GM18508 (cell line): ENCODE results near the gene SDF4.

Source experiments
- ATAC-seq: cut with Tn5 transposase; IDR thresholded peaks from one replicate; pipeline ENCODE4 v1.9.1; 2021; ENCODE audit warnings: moderate number of reproducible peaks; ENCODE audit not compliant: insufficient read depth, unreplicated experiment

The SDF4 gene

GRCh38 chr1:1243266-1243660 lies 11.5 kb upstream of the SDF4 start:
- ATAC-seq: no peak

GRCh38 chr1:1242461-1243265 lies 10.9 kb upstream of the SDF4 start:
- no peak for ATAC-seq

- ATAC-seq: no peak
These were observed 9.9 kb upstream of the SDF4 start for GRCh38 chr1:1241588-1242219.

- no peak for ATAC-seq
These were observed 9.2 kb upstream of the SDF4 start for GRCh38 chr1:1240822-1241587.

GRCh38 chr1:1240348-1240732 lies 8.5 kb upstream of the SDF4 start:
- ATAC-seq: no peak

GRCh38 chr1:1239614-1240347 lies 8.0 kb upstream of the SDF4 start:
- no peak for ATAC-seq

- no peak for ATAC-seq
These were observed 7.4 kb upstream of the SDF4 start for GRCh38 chr1:1239227-1239613.

- ATAC-seq: no peak
These were observed 6.9 kb upstream of the SDF4 start for GRCh38 chr1:1238702-1239178.

- ATAC-seq: no peak
These were observed 6.3 kb upstream of the SDF4 start for GRCh38 chr1:1237874-1238701.

- no peak for ATAC-seq
These were observed 5.4 kb upstream of the SDF4 start for GRCh38 chr1:1236945-1237873.

- no peak for ATAC-seq
These were observed 4.5 kb upstream of the SDF4 start for GRCh38 chr1:1236176-1236763.

- no peak for ATAC-seq
These were observed 3.4 kb upstream of the SDF4 start for GRCh38 chr1:1235016-1235744.

- ATAC-seq: no peak
These were observed 2.5 kb upstream of the SDF4 start for GRCh38 chr1:1234180-1234808.

GRCh38 chr1:1233567-1233892 lies 1.7 kb upstream of the SDF4 start:
- no peak for ATAC-seq

- no peak for ATAC-seq
These were observed 1.2 kb upstream of the SDF4 start for GRCh38 chr1:1232796-1233566.

GRCh38 chr1:1232208-1232795 lies 501 bp upstream of the SDF4 start, which contains the start of gene B3GALT6:
Gene B3GALT6 (plus strand): TSS chr1:1232237. CDS start chr1:1232279, 42 bp downstream.
- no peak for ATAC-seq
